T-helper 1 cell treated with Interleukin-12 subunit alpha and Interleukin-12 subunit beta and Interleukin-4 antibody, amounts not matched to agents 30 μg/mL and 1 μg/mL, for 36 hours (primary cell): Measurements from ENCODE around the gene ACBD4.

Experiments used
- H3K27ac Mint-ChIP-seq: one replicate; pipeline ENCODE4 v1.8.0; 2021; ENCODE audit warnings: mild to moderate bottlenecking, mixed read lengths
- H3K27me3 Mint-ChIP-seq: one replicate; pipeline ENCODE4 v1.8.0; 2021; ENCODE audit warnings: low read depth, mixed read lengths
- H3K36me3 Mint-ChIP-seq: one replicate; pipeline ENCODE4 v1.8.0; 2021; ENCODE audit warnings: low read depth, mixed read lengths
- H3K4me1 Mint-ChIP-seq: one replicate; pipeline ENCODE4 v1.8.0; 2021; ENCODE audit warnings: low read depth, mixed read lengths
- H3K4me3 Mint-ChIP-seq: one replicate; pipeline ENCODE4 v1.8.0; 2021; ENCODE audit warnings: mild to moderate bottlenecking, moderate library complexity, mixed read lengths
- H3K9me3 Mint-ChIP-seq: one replicate; pipeline ENCODE4 v1.8.0; 2021; ENCODE audit warnings: mixed read lengths

The ACBD4 gene

GRCh38 chr17:45098869-45099616 lies 36.4 kb upstream of the ACBD4 start:
- no peak overlapping the region for H3K4me3 Mint-ChIP-seq
- no peak overlapping the region for H3K27ac Mint-ChIP-seq
- H3K27me3 Mint-ChIP-seq: no peaks in the 10 kb centered on the region
- peaks cover 38% of the 10 kb centered on the region for H3K36me3 Mint-ChIP-seq
- H3K9me3 Mint-ChIP-seq: no peaks in the 10 kb centered on the region
- no peaks in the 10 kb centered on the region for H3K4me1 Mint-ChIP-seq

GRCh38 chr17:45101546-45101882 lies 34.0 kb upstream of the ACBD4 start:
- Mint-ChIP-seq H3K27ac (no peak overlapping the region), H3K4me3 (no peak overlapping the region), H3K36me3 (peaks cover 33% of the 10 kb centered on the region)

GRCh38 chr17:45101883-45102811 lies 33.3 kb upstream of the ACBD4 start:
- peaks cover 31% of the 10 kb centered on the region for H3K36me3 Mint-ChIP-seq
- no peak overlapping the region for H3K27ac Mint-ChIP-seq
- H3K4me1 Mint-ChIP-seq: no peaks in the 10 kb centered on the region
- no peaks in the 10 kb centered on the region for H3K27me3 Mint-ChIP-seq
- H3K4me3 Mint-ChIP-seq: no peak overlapping the region
- H3K9me3 Mint-ChIP-seq: no peaks in the 10 kb centered on the region

More at GRCh38 chr17:45101546-45101882, 34.0 kb upstream of the ACBD4 start:
- H3K27me3 Mint-ChIP-seq: no peaks in the 10 kb centered on the region
- no peaks in the 10 kb centered on the region for H3K9me3 Mint-ChIP-seq
- H3K4me1 Mint-ChIP-seq: no peaks in the 10 kb centered on the region

GRCh38 chr17:45102856-45103255 lies 32.6 kb upstream of the ACBD4 start:
- Mint-ChIP-seq H3K4me1 (no peaks in the 10 kb centered on the region), H3K36me3 (peaks cover 29% of the 10 kb centered on the region), H3K27ac (no peak overlapping the region), H3K27me3 (no peaks in the 10 kb centered on the region), H3K9me3 (no peaks in the 10 kb centered on the region), H3K4me3 (no peak overlapping the region)

- Mint-ChIP-seq H3K4me3 (no peak overlapping the region), H3K9me3 (no peaks in the 10 kb centered on the region), H3K27ac (no peak overlapping the region), H3K36me3 (peaks cover 28% of the 10 kb centered on the region), H3K27me3 (no peaks in the 10 kb centered on the region), H3K4me1 (no peaks in the 10 kb centered on the region)
Measured at GRCh38 chr17:45103269-45103795, 32.2 kb upstream of the ACBD4 start.

- H3K4me3 Mint-ChIP-seq: no peak overlapping the region
- H3K27me3 Mint-ChIP-seq: no peaks in the 10 kb centered on the region
- H3K9me3 Mint-ChIP-seq: no peaks in the 10 kb centered on the region
- no peak overlapping the region for H3K27ac Mint-ChIP-seq
- H3K4me1 Mint-ChIP-seq: no peaks in the 10 kb centered on the region
- peaks cover 28% of the 10 kb centered on the region for H3K36me3 Mint-ChIP-seq
Measured at GRCh38 chr17:45104029-45104428, 31.5 kb upstream of the ACBD4 start.

GRCh38 chr17:45104497-45104896 lies 31.0 kb upstream of the ACBD4 start:
- H3K27ac Mint-ChIP-seq: no peak overlapping the region

DNA sequence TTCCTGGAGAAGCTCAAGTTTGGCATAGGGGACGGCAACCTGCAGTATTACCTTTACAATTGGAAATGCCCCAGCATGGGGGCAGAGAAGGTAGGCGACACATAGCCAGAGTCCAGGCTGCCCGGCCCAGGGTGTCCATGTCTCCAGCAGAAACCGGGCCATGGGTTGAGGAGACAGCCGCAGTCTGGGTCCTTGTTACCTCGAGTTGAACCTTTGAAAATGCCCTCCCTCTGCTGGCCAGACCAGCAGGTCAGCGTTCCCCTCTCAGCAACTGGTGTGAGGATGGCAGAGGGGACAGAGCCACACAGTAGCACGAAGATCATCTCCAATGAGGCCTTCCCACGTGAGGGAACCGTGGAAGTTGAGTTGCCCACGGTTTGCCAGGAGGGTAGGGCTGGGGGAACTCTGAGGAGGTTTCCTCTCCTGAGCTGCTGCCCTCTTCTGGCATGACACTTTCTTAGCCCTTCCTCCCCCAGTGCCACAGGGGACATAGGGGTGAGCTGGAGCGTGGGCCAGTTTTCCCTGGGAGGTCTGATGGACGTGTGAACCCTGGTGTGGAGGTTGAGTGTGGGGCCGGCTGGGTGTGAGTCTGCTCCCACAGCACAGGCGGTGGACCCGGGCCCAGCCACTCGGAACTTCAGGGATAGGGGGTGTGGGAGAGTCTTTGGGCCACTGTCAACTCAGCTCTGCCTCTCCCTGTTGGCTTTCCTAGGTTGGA lies 30.4 kb upstream of the ACBD4 start:
- Mint-ChIP-seq H3K4me3 (no peak overlapping the region), H3K36me3 (peaks cover 25% of the 10 kb centered on the region), H3K27me3 (no peaks in the 10 kb centered on the region), H3K27ac (no peak overlapping the region), H3K4me1 (no peaks in the 10 kb centered on the region), H3K9me3 (no peaks in the 10 kb centered on the region)

More at GRCh38 chr17:45104497-45104896, 31.0 kb upstream of the ACBD4 start:
- Mint-ChIP-seq H3K27me3 (no peaks in the 10 kb centered on the region), H3K36me3 (peaks cover 25% of the 10 kb centered on the region), H3K9me3 (no peaks in the 10 kb centered on the region), H3K4me3 (no peak overlapping the region), H3K4me1 (no peaks in the 10 kb centered on the region)

- Mint-ChIP-seq H3K9me3 (no peaks in the 10 kb centered on the region), H3K27ac (no peak overlapping the region), H3K4me1 (no peaks in the 10 kb centered on the region), H3K36me3 (peaks cover 25% of the 10 kb centered on the region), H3K4me3 (no peak overlapping the region), H3K27me3 (no peaks in the 10 kb centered on the region)
Measured at GRCh38 chr17:45106096-45106495, 29.4 kb upstream of the ACBD4 start.

DNA sequence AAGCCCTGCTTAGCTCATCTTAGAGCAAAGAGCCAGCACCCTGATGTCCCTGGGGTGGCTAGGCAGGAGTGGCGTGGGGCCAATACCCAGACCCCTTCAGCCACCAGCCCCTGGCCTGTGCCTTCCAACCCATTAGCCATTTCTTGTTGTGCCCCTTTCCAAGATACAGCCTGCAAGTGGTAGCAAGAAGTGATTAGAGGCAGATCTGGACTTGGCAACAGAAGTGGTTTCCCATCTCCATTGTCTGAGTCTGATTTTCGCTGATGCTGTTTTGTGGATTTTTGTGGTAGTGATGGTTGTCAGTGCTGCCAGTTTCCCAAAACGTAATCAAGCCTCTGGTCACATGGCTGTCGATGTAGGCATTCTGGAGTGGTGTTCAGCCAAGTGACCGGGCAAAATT lies 28.9 kb upstream of the ACBD4 start:
- no peak overlapping the region for H3K27ac Mint-ChIP-seq
- H3K4me3 Mint-ChIP-seq: no peak overlapping the region
- peaks cover 25% of the 10 kb centered on the region for H3K36me3 Mint-ChIP-seq
- H3K27me3 Mint-ChIP-seq: no peaks in the 10 kb centered on the region
- no peaks in the 10 kb centered on the region for H3K4me1 Mint-ChIP-seq
- H3K9me3 Mint-ChIP-seq: no peaks in the 10 kb centered on the region

- Mint-ChIP-seq H3K27me3 (no peaks in the 10 kb centered on the region), H3K36me3 (peaks cover 22% of the 10 kb centered on the region), H3K27ac (no peak overlapping the region), H3K4me3 (no peak overlapping the region), H3K9me3 (no peaks in the 10 kb centered on the region), H3K4me1 (no peaks in the 10 kb centered on the region)
Measured at GRCh38 chr17:45107293-45108010, 28.0 kb upstream of the ACBD4 start.

DNA sequence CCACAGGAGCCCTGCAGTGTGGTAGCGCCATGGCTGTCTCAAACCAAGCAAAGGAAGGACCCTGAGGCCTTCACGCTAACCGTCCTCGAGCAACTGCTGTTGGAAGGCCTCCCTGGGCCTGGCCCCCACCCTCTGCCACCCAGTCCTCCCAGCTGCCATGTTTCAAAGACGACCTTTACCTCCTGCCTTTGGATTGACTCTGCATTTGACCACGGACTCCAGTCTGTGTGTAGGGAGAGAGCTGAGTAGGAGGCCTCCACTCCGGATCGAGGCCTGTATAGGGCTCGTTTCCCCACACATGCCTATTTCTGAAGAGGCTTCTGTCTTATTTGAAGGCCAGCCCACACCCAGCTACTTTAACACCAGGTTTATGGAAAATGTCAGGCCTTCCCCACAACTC lies 27.4 kb upstream of the ACBD4 start:
- H3K4me3 Mint-ChIP-seq: no peak overlapping the region
- H3K27me3 Mint-ChIP-seq: no peaks in the 10 kb centered on the region
- H3K36me3 Mint-ChIP-seq: peaks cover 20% of the 10 kb centered on the region
- H3K27ac Mint-ChIP-seq: no peak overlapping the region
- no peaks in the 10 kb centered on the region for H3K4me1 Mint-ChIP-seq
- no peaks in the 10 kb centered on the region for H3K9me3 Mint-ChIP-seq

DNA sequence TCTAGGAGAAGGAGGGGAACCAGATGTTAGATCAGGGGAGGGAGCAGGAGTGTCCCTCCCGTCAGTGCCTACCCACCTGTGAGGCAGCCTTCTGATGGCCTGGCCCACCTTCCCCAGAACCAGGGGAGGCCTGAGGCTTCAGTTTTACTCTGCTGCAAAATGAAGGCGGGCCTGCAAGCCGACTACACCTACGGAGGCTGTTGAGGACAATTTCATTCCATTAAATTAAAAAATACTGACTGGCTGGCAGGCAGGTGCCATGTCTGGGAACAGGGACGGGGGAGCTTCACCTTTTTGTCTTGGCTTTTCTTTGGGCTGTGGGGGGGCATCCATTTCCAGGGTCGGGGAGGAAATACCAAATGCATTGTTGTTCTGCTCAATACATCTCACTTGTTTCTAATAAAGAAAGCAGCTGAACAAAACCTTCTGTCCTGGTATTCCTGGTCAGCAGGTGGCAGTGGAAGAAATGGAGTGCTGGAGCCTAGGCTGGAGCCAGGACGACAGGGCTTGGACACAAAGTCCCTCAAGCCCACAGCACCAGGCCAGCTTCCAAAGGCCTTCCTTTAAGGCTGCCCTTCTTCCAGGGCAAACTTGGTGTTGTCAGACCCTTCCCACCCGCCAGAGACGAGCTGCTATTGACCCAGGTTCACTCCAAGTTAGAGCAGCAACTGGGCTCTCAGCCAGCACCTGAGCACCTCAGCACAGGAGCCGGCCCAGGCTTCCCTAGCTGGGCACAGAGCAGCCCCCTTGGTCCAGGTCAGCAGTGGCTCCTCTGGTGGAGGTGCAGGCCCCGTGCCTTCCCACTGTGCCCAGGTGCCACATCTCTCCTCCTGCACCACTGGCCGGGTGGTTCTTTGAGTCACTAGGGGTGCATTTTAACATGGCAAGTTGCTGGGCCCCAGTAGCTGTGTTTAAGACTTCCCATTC lies 26.6 kb upstream of the ACBD4 start:
- Mint-ChIP-seq H3K4me1 (no peaks in the 10 kb centered on the region), H3K9me3 (no peaks in the 10 kb centered on the region), H3K36me3 (peaks cover 14% of the 10 kb centered on the region), H3K27ac (no peak overlapping the region), H3K27me3 (no peaks in the 10 kb centered on the region), H3K4me3 (no peak overlapping the region)
